Activated CD4-positive, CD25-positive, alpha-beta regulatory T cell treated with anti-CD3 and anti-CD28 coated beads, Interleukin-2, amount 50 U/mL, for 16 hours (primary cell): ENCODE measurements around the gene GAS2.
"Not testable (repeated sequence)": the region's sequence is repeated elsewhere in the genome, so short reads cannot be mapped to it uniquely, and the experiment has no call there.

Experiments used
- DNase-seq: peaks from one replicate; pipeline ENCODE4 v3.0.0-alpha.2; 2020; ENCODE audit warnings: low read depth, low spot score

The GAS2 gene

GRCh38 chr11:22666325-22666687, at the start of gene GAS2:
Gene GAS2, plus strand, starts transcription at chr11:22666611. Its CDS starts 8,259 bp downstream, at chr11:22674870.
- no peak for DNase-seq

GRCh38 chr11:22617868-22618267, 48.5 kb upstream of the GAS2 start:
- no peak for DNase-seq

GRCh38 chr11:22624742-22625447, 41.5 kb upstream of the GAS2 start:
- DNase-seq = peak; percentile 16

- DNase-seq = peak; percentile 86
Measured at GRCh38 chr11:22625448-22626287, 40.7 kb upstream of the GAS2 start, which contains the start of gene FANCF. Gene FANCF, minus strand, starts transcription at chr11:22625823. Its CDS starts 13 bp downstream, at chr11:22625810.

GRCh38 chr11:22626573-22627239, 39.7 kb upstream of the GAS2 start:
- no peak for DNase-seq

- no peak for DNase-seq
Measured at GRCh38 chr11:22627421-22627820, 39.0 kb upstream of the GAS2 start.

GRCh38 chr11:22633354-22633902, 33.0 kb upstream of the GAS2 start:
- DNase-seq = no peak

- DNase-seq = no peak
Measured at GRCh38 chr11:22634897-22635629, 31.3 kb upstream of the GAS2 start.

- no peak for DNase-seq
Measured at GRCh38 chr11:22635689-22636088, 30.7 kb upstream of the GAS2 start.

- DNase-seq = no peak
Measured at GRCh38 chr11:22640862-22641261, 25.5 kb upstream of the GAS2 start.

- no peak for DNase-seq
Measured at GRCh38 chr11:22641559-22641958, 24.9 kb upstream of the GAS2 start.

- DNase-seq = not testable (repeated sequence)
Measured at GRCh38 chr11:22652346-22652745, 14.1 kb upstream of the GAS2 start.

GRCh38 chr11:22656130-22656529, 10.3 kb upstream of the GAS2 start:
- no peak for DNase-seq

- DNase-seq = no peak
Measured at GRCh38 chr11:22657101-22657694, 9.2 kb upstream of the GAS2 start.

- DNase-seq = no peak
Measured at GRCh38 chr11:22659783-22660182, 6.6 kb upstream of the GAS2 start.

GRCh38 chr11:22666688-22667439, 453 bp downstream of the GAS2 start:
- no peak for DNase-seq

GRCh38 chr11:22668005-22668796, 1.8 kb downstream of the GAS2 start:
- DNase-seq = no peak

- no peak for DNase-seq
Measured at GRCh38 chr11:22669368-22669767, 3.0 kb downstream of the GAS2 start.

GRCh38 chr11:22670830-22671229, 4.4 kb downstream of the GAS2 start:
- no peak for DNase-seq
